CD4-positive, alpha-beta T cell treated with Interleukin-6 for 4 hours (primary cell): ENCODE results near the gene TRIM6.
"Not testable (repeated sequence)": the region's sequence is repeated elsewhere in the genome, so short reads cannot be mapped to it uniquely, and the experiment has no call there.

Source experiments
- DNase-seq: peaks from one replicate; pipeline ENCODE4 v3.0.0-alpha.2; 2020; ENCODE audit warnings: mixed read lengths

The TRIM6 gene

GRCh38 chr11:5605849-5606248, 9.4 kb downstream of the TRIM6 start:
- no peak for DNase-seq

DNA sequence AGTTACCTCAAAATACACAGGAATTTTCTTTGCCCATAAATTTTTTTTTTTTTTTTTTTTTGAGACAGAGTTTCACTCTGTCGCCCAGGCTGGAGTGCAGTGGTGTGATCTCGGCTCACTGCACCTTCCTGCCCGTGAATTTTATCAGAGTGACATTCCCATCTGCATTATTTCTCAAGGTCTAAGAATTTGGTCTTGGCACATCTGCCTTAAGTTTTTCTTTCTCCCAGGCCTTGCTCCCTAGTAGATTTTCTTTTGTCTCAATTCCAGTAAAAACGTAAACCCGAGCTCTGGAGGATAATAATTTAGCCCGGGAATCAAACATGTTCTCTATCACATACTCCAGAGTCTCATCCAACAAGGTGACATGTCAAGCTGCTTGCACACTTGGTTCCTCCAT, 12.4 kb downstream of the TRIM6 start:
- DNase-seq: no peak

- no peak for DNase-seq
These were observed 14.0 kb downstream of the TRIM6 start for GRCh38 chr11:5610446-5610845.

DNA sequence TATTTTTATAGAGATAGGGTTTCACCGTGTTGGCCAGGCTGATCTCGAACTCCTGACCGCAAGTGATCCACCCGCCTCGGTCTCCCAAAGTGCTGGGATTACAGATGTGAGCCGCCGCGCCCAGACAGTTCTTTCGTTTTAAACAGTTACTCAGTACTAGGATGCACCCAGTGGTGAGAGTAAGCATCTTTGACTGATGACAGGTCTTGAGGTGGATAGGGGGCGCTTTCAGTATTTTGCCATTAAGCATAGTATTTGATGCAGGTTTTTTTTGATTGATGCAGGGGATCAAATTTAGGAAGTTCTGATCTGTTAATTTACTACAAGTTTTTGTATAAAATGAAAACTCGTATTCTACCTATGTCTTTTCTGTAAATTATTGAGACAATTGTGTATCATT, 15.2 kb downstream of the TRIM6 start:
- no peak for DNase-seq

DNA sequence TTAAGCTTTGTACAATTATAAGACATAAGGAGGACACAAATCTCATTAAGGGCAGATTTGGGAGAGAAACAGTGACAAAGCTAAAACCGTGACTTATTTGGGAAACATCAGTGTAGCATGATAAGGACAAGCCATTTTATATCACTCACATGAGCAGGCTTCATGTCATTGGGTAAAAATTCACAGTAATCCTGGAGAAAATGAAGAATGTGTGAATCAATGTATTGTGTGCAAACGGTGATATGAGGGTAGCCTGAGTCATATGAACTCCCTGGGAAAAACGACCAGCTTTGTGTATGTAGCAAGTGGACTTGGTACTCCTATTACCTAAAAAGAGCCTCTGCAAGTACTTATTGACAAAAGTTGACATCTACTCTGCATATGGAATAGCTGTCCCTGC, 22.4 kb downstream of the TRIM6 start:
- no peak for DNase-seq

DNA sequence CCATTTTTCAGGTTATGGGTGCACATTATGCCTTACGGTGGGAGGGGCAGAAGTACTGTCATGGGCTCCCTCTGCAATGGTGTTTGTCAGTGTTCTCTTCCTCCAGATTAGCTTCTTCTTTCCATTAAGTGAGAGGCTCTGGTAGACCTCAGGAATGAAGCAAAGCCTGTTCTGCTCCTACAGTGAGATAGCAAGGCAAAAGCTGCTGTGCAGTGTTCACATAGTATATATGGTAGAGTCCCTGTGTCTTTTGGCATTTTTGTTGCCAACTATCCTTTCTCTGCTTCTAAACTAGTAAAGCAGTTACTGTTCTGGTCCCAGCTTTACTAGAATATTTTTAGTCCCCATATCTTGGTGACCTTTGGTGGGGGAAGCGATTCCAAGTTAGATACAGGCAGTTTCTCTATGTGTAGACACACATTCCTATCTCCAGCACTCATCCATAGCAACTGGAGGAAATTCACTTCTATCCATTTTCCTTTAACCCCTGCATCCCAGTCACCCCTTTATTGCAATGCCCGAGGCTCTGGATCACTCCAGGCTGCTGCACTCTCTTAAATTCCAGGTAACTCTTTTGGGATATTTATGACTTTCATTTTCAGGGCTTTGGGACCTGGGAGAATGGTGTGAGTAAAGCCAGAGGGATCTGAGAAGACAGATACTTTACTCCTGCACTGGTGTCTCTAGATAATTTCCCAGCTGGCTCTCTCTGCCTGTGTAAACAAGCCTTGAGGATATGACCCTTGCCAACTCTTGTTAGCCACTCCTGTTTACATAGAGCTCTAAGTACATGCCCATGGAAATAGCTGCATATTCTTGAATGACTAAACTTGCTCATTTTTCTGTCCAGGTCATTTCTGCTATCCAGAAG, 24.4 kb downstream of the TRIM6 start:
- DNase-seq: no peak

GRCh38 chr11:5621580-5621979, 25.1 kb downstream of the TRIM6 start:
- DNase-seq: no peak

DNA sequence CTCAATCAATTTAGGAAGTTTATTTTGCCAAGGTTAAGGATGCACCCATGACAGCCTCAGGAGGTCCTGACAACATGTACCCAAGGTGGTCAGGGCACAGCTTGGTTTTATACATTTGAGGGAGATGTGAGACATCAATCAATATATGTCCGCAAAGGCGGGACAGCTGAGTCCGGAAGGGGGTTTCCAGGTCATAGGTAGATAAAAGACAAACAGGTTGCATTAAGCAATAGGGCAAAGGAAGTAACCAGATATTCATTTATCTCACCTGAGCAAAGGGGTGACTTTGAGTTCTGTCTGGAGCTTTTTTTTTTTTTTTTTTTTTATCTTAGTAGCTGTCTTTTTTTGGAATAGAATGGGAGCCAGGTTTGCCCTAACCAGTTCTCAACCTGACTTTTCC, 26.4 kb downstream of the TRIM6 start:
- DNase-seq: no peak

DNA sequence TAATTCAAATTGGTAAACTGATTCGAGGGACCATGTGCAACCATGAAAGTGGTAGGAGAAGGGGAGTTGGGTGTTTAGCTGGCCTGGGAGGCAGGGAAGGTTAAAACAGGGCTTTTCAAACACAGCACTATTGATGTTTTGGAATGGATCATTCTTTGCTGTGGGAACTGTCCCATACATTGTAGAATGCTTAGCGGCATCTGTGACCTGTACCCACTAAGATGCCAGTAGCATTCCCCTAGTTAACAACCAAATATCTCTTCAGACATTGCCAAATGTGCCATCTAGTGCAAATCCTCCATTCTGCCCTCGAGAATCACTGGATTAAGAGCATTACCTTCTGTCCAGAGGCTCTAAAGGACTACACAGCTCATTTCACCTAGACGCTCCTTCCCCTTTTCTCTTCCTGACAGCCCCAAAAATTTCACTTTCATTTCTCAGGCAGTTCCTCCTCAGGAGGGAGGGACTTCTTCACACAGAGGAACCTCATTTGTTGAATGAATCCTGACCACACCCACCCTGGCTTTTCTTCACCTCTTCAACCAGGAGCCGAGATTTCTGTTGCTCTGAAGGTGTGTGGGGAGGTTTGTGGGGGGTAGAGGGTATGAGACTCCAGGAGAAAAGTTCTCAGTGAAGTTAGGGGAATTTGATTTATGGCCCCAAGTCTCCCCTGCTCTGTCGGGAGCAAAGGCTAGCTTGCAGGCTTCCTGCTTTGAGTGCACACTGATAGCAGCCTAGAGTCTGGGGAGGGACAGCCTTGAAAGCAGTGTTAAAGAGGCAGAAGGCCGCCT, 28.2 kb downstream of the TRIM6 start, which contains the start of gene TRIM34:
Gene TRIM34 (plus strand): TSS at position 513 of the 791 bp plus-strand sequence. CDS start 7,331 bp downstream, outside the sequence.
- DNase-seq: peak; percentile 75

DNA sequence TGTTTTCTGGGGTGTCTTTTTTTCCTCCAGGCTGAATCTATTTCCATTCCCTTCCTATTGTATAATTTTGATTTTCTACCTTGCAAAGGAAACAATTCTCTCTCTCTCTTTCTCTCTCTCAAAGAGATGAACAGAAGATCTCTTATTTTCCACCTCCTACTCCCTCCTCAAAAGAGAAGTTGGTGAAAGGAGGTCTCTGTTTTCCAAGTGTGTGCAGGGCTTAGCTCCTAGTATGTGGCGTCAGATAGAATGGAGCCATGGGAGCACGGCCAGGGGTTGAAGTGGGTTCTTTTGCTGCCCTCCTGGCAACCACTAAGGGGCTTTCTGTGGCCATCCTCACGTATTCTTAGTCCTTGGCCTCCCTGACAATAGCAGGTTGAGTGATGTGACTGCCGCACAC, 28.8 kb downstream of the TRIM6 start:
- DNase-seq: no peak

- no peak for DNase-seq
These were observed 29.8 kb downstream of the TRIM6 start for GRCh38 chr11:5626196-5626595.

DNA sequence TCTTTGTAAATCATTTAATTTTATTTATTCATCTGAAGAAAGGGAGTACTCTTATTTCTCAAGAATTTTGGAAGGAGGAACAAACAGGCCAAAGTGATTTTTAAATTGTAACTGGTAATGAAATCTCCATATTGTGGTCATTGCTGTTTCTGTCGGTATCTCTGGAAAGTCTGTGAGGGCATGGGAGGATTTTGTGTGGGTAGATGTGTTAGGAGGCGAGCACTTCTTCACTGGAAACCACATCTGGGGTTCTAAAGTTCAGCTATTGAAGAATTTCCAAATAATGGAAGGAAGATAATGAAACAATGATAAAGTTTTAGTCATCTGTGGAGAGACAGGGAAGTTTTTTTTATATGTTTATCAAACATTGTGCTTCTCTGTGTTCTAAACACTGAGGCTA, 35.0 kb downstream of the TRIM6 start:
- DNase-seq: no peak

GRCh38 chr11:5631969-5632635, 35.7 kb downstream of the TRIM6 start:
- no peak for DNase-seq

DNA sequence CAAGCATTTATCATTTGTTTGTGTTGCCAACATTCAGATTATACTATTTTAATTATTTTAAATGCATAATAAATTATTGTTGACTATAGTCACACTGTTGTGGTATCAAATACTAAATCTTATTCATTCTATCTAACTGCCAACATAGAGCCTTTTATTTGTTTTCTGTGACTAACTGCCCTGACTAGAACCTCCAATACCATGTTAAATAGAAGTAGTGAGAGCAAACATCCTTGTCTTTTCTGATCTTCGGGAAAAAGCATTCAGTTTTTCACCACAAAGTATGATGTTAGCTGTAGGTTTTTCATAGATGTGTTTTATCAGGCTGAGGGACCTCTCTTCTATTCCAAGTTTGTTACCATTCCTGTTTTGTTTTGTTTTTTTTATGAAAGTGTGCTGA, 43.5 kb downstream of the TRIM6 start:
- no peak for DNase-seq

GRCh38 chr11:5643585-5643984, 47.1 kb downstream of the TRIM6 start:
- DNase-seq: no peak

DNA sequence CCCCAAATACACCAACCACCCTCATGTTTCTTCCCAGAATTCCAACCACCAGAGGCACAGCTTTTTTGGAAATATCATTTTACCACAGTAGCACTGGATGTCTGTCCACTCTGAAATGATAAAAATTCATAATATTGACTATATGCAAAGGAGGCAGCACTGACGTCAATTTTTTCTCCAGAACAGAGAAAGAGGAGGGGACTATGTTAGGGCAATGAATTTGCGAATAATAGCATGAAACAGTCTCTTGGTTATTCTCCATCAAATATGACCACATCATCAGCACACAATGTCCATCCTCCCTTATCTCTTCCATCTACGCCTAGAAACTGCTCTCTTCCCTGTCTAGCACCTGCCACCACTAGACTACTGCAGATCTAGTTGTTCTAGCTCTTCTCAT, 49.7 kb downstream of the TRIM6 start:
- DNase-seq: no peak

- DNase-seq: no peak
These were observed 59.0 kb downstream of the TRIM6 start for GRCh38 chr11:5655474-5655873.

DNA sequence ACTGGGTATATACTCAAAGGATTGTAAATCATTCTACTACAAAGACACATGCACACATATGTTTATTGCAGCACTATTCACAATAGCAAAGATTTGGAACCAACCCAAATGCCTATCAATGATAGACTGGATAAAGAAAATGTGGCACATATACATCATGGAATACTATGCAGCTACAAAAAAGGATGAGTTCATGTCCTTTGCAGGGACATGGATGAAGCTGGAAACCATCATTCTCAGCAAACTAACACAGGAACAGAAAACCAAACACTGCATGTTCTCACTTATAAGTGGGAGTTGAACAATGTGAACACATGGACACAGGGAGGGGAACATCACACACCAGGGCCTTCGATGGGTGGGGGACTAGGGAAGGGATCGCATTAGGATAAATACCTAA, 60.5 kb downstream of the TRIM6 start:
- DNase-seq: not testable (repeated sequence)

DNA sequence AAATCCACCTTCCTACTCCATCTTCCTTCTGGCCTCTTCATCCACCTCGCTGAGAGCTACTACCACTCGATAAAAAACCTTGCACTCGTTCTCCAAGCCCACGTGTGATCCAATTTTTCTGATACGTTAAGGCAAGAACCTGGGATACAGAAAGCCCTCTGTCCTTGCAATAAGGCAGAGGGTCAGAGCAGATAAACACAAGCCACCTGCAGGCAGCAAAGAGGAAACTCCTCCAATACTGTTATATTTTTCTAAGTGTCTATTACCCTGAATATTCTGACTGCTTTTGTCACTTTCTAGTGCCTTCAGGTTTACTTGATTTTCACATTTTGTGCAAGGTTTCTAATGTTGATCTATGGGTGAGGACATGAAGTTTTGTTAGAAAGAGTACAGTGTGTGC, 61.9 kb downstream of the TRIM6 start:
- DNase-seq: no peak
